ENCODE data around the gene SLC39A12. TPM values are rescaled to one million over a fixed set of nuclear protein-coding genes. Genes with fewer than 3 reads are reported as not detected.
"Not testable (repeated sequence)": the region's sequence is repeated elsewhere in the genome, so short reads cannot be mapped to it uniquely, and the experiment has no call there.

The SLC39A12 gene
- polyA plus RNA-seq, 4 donors = 0.01 TPM; not detected in 2

DNA sequence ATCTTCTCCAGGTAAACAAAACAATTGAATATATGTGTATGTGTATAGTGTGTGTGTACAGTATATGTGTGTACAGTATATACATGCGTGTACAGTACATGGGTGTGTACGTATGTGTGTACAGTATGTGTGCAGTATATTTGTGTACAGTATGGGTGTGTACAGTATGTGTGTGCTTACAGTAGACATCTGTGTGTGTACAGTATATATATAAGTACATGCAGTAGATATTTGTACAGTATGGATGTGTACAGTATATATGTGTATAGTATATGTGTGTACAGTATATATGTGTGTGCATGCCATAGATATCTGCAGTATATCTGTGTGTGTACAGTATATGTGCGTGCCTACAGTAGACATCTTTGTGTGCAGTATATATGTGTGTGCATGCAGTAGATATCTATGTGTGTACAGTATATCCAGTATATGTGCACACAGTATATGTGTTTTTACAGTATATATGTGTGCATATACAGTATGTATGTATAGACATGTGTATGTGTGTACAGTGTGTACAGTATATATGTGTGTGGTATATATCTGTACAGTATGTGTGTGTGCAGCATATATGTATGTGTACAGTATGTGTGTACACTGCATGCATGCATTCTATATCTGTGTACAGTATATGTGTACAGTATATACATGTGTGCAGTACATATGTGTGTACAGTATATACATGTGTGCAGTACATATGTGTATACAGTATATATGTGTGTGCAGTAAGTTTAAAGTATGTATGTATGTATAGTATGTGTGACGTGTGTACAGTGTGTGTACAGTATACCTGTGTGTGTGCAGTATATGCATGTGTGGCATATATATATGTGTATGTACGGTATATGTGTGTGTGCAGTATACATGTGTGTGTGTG is 37.3 kb upstream of the SLC39A12 start:
- Histone ChIP-seq H3K4me3 (ENCODE audit: low read depth in 1 of 3, low read length in 3 of 3) (no peak overlapping the region), H3K27ac (ENCODE audit: low read depth in 1 of 3, low read length in 2 of 3) (no peak overlapping the region), H3K4me1 (ENCODE audit: control insufficient read depth in 3 of 3, insufficient read depth in 2 of 3, low read depth in 1 of 3, low read length in 2 of 3) (no peaks in the 10 kb centered on the region), H3K27me3 (ENCODE audit: control insufficient read depth in 3 of 3, insufficient read depth in 3 of 3, low read length in 3 of 3) (no peaks in the 10 kb centered on the region), H3K9me3 (ENCODE audit: control insufficient read depth in 2 of 2, insufficient read depth in 1 of 2, low read depth in 1 of 2, low read length in 1 of 2) (peaks cover 0 to 5% of the 10 kb centered on the region in 2 donors), H3K36me3 (ENCODE audit: control insufficient read depth in 3 of 3, insufficient read depth in 2 of 3, low read depth in 1 of 3, low read length in 3 of 3) (no peaks in the 10 kb centered on the region)
- no peak for DNase-seq
- WGBS, 3 donors = 84 to 97% (median 87%) methylated on average over 5 of the region's 5 CpGs
- FAIRE-seq = no peak

DNA sequence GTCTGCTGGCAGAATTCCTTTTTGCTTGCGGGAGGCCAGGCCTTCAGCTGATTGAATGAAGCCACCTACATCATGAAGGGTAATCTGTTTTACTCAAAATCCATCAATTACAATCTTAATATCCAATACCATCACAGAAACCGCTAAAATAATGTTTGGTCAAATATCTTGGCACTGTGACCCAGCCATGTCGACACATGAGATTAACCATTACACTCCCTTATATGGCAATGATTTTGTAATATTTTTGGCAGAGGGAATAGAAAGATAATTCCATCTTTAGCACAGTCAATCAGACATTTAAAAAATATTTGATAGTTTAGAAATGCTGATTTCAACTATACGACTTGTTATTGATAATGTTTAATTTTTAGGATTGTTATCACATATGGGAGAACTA is 36.5 kb upstream of the SLC39A12 start:
- DNase-seq (no peak), FAIRE-seq (no peak)
- Histone ChIP-seq H3K27ac (ENCODE audit: low read depth in 1 of 3, low read length in 2 of 3) (no peak overlapping the region), H3K9me3 (ENCODE audit: control insufficient read depth in 2 of 2, insufficient read depth in 1 of 2, low read depth in 1 of 2, low read length in 1 of 2) (peaks cover 0 to 5% of the 10 kb centered on the region in 2 donors), H3K4me1 (ENCODE audit: control insufficient read depth in 3 of 3, insufficient read depth in 2 of 3, low read depth in 1 of 3, low read length in 2 of 3) (no peaks in the 10 kb centered on the region), H3K4me3 (ENCODE audit: low read depth in 1 of 3, low read length in 3 of 3) (no peak overlapping the region), H3K27me3 (ENCODE audit: control insufficient read depth in 3 of 3, insufficient read depth in 3 of 3, low read length in 3 of 3) (no peaks in the 10 kb centered on the region), H3K36me3 (ENCODE audit: control insufficient read depth in 3 of 3, insufficient read depth in 2 of 3, low read depth in 1 of 3, low read length in 3 of 3) (no peaks in the 10 kb centered on the region)
- WGBS, 3 donors = 80 to 88% (median 87%) methylated on average over 4 of the region's 4 CpGs

DNA sequence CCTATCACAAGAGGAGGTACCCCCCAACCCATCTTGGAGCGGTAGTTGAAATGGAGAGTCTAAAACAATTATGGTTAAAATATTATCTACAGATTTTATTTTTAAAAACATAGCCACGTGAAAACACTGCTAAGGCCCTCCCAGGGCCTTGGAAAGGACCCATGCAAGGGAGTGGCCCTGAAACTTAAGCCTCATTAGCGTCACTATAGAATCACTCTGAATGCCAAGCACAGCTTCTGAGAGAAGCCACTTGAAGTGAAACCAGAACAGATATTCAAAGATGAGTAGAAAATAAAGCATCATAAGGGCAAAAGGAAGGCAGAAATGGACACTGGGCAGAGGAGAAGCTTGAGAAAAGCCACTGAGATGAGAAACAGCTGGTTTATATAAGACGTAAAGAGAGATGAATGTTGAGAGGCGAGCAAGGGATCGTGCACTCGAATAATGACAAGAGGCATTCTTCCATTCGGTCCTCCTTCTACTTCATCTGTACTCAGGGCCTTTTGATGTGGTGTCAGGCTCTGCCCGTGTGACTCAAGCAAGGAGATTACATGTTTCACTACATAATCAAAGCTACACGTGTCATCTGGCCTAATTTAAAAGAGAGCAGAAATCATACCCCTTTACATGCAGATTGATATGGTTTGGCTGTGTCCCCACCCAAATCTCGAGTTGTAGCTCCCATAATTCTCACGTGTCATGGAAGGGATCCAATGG is 33.4 kb upstream of the SLC39A12 start:
- H3K4me1 ChIP-seq (ENCODE audit: control insufficient read depth in 3 of 3, insufficient read depth in 2 of 3, low read depth in 1 of 3, low read length in 2 of 3) = no peaks in the 10 kb centered on the region
- FAIRE-seq = no peak
- WGBS, 3 donors = 69 to 86% (median 81%) methylated on average over 12 of the region's 12 CpGs
- H3K9me3 ChIP-seq (ENCODE audit: control insufficient read depth in 2 of 2, insufficient read depth in 1 of 2, low read depth in 1 of 2, low read length in 1 of 2) = peaks cover 0 to 8% of the 10 kb centered on the region in 2 donors
- no peaks in the 10 kb centered on the region for H3K36me3 ChIP-seq (ENCODE audit: control insufficient read depth in 3 of 3, insufficient read depth in 2 of 3, low read depth in 1 of 3, low read length in 3 of 3)
- DNase-seq = no peak
- no peak overlapping the region for H3K4me3 ChIP-seq (ENCODE audit: low read depth in 1 of 3, low read length in 3 of 3)
- peaks cover 0 to 2% (median 0%) of the 10 kb centered on the region in 3 donors for H3K27me3 ChIP-seq (ENCODE audit: control insufficient read depth in 3 of 3, insufficient read depth in 3 of 3, low read length in 3 of 3)
- H3K27ac ChIP-seq (ENCODE audit: low read depth in 1 of 3, low read length in 2 of 3) = no peak overlapping the region

DNA sequence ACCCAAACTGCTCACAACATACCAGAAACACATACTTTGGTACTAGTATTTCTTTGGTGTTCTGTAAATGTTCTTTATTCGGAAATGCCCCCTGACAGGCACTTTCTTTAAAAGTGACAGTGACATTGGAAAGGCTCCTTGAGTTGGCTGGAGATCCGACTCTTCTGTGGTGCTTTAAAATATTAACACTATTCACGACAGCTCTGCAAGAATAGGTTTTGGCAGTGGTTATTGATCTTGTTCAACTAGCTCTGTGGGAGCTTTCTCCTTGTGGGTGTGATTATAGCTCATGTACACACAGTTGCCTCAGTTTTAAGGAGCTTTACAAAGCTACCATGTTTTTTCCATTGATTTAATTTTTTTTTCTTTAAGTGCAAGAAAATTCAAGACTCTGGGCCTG is 30.3 kb upstream of the SLC39A12 start:
- FAIRE-seq (no peak), DNase-seq (no peak)
- H3K4me1 ChIP-seq (ENCODE audit: control insufficient read depth in 3 of 3, insufficient read depth in 2 of 3, low read depth in 1 of 3, low read length in 2 of 3) = no peaks in the 10 kb centered on the region
- no peaks in the 10 kb centered on the region for H3K36me3 ChIP-seq (ENCODE audit: control insufficient read depth in 3 of 3, insufficient read depth in 2 of 3, low read depth in 1 of 3, low read length in 3 of 3)
- WGBS, 3 donors = 85 to 88% (median 86%) methylated on average over 3 of the region's 3 CpGs
- no peak overlapping the region for H3K4me3 ChIP-seq (ENCODE audit: low read depth in 1 of 3, low read length in 3 of 3)
- no peak overlapping the region for H3K27ac ChIP-seq (ENCODE audit: low read depth in 1 of 3, low read length in 2 of 3)
- H3K27me3 ChIP-seq (ENCODE audit: control insufficient read depth in 3 of 3, insufficient read depth in 3 of 3, low read length in 3 of 3) = peaks cover 0 to 2% (median 0%) of the 10 kb centered on the region in 3 donors
- H3K9me3 ChIP-seq (ENCODE audit: control insufficient read depth in 2 of 2, insufficient read depth in 1 of 2, low read depth in 1 of 2, low read length in 1 of 2) = peaks cover 0 to 8% of the 10 kb centered on the region in 2 donors

DNA sequence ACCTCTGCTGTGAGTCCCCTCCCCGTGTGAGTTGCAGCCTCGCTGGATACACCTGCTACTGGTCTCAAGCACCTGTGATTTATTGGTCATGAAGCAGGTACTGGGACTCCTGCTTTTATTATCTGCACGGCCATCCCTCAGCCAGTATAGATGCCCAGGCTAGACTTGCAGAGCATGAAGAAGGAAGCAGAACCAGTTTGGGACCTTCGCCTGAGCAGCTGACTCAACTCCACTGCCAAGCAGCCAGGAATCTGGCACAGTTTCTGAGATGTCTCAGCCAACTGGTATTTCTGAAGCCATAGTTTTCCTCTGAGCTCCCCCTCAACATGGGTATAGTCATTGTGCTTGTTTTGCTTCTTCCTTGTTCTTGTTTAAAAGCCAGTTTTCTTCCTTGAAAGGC is 28.0 kb upstream of the SLC39A12 start:
- H3K27me3 ChIP-seq (ENCODE audit: control insufficient read depth in 3 of 3, insufficient read depth in 3 of 3, low read length in 3 of 3) = peaks cover 0 to 2% (median 0%) of the 10 kb centered on the region in 3 donors
- H3K27ac ChIP-seq (ENCODE audit: low read depth in 1 of 3, low read length in 2 of 3) = no peak overlapping the region
- no peaks in the 10 kb centered on the region for H3K36me3 ChIP-seq (ENCODE audit: control insufficient read depth in 3 of 3, insufficient read depth in 2 of 3, low read depth in 1 of 3, low read length in 3 of 3)
- 33 to 69% (median 35%) methylated on average over 4 of the region's 4 CpGs for WGBS, 3 donors
- no peak for FAIRE-seq
- no peak overlapping the region for H3K4me3 ChIP-seq (ENCODE audit: low read depth in 1 of 3, low read length in 3 of 3)
- H3K4me1 ChIP-seq (ENCODE audit: control insufficient read depth in 3 of 3, insufficient read depth in 2 of 3, low read depth in 1 of 3, low read length in 2 of 3) = no peaks in the 10 kb centered on the region
- H3K9me3 ChIP-seq (ENCODE audit: control insufficient read depth in 2 of 2, insufficient read depth in 1 of 2, low read depth in 1 of 2, low read length in 1 of 2) = peaks cover 0 to 3% of the 10 kb centered on the region in 2 donors
- no peak for DNase-seq

DNA sequence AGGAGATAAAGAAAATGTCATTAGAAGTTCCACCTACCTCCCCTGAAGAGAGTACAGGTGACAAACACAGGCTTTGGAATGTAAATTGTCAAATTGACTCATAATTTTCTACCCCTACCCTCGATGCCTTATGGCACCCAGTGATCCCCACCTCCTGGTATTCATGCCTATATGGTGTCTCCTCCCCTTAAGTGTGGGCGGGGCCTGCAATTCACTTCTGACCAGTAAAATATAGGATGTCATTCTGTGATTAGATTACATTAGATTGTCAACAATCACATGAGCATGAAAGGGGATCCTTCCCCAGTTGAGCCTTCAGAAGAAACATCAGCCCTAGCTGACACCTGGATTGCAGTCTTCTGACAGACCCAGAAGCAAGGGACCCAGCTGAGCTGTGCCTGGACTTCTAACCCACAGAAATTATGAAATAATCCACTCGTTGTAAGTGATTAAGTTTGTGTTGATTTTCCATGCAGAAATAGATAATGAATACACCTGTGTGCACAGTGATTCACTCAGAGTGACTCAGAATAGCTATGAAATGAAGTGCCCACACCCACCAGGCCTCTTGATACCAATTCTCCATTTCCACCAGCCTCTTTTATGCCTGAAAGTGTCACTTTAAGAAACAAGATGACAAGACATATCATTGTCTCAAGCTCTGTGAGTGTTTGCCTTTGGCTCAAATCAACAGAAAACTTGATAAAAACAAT is 8.5 kb upstream of the SLC39A12 start:
- Histone ChIP-seq H3K4me3 (ENCODE audit: low read depth in 1 of 3, low read length in 3 of 3) (no peak overlapping the region), H3K9me3 (ENCODE audit: control insufficient read depth in 2 of 2, insufficient read depth in 1 of 2, low read depth in 1 of 2, low read length in 1 of 2) (no peaks in the 10 kb centered on the region), H3K36me3 (ENCODE audit: control insufficient read depth in 3 of 3, insufficient read depth in 2 of 3, low read depth in 1 of 3, low read length in 3 of 3) (no peaks in the 10 kb centered on the region), H3K27me3 (ENCODE audit: control insufficient read depth in 3 of 3, insufficient read depth in 3 of 3, low read length in 3 of 3) (no peaks in the 10 kb centered on the region), H3K4me1 (ENCODE audit: control insufficient read depth in 3 of 3, insufficient read depth in 2 of 3, low read depth in 1 of 3, low read length in 2 of 3) (no peaks in the 10 kb centered on the region), H3K27ac (ENCODE audit: low read depth in 1 of 3, low read length in 2 of 3) (no peak overlapping the region)
- peak in 1 of 2 donors; percentile 11 for DNase-seq
- WGBS, 3 donors = 48 to 67% (median 48%) methylated on average over 3 of the region's 3 CpGs
- FAIRE-seq = no peak

DNA sequence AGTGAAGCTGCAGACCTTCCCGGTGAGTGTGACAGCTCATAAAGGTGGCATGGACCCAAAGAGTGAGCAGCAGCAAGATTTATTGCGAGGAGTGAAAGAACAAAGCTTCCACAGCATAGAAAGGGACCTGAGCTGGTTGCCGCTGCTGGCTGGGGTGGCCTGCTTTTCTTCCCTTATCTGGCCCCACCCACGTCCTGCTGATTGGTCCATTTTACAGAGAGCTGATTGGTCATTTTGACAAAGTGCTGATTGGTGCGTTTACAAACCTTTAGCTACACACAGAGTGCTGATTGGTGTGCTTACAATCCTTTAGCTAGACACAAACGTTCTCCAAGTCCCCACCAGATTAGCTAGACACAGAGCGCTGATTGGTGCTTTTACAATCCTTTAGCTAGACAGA is 1.4 kb upstream of the SLC39A12 start:
- not testable (repeated sequence) for H3K4me3 ChIP-seq (ENCODE audit: low read depth in 1 of 3, low read length in 3 of 3); H3K9me3 ChIP-seq (ENCODE audit: control insufficient read depth in 2 of 2, insufficient read depth in 1 of 2, low read depth in 1 of 2, low read length in 1 of 2); H3K36me3 ChIP-seq (ENCODE audit: control insufficient read depth in 3 of 3, insufficient read depth in 2 of 3, low read depth in 1 of 3, low read length in 3 of 3); FAIRE-seq; DNase-seq; H3K27me3 ChIP-seq (ENCODE audit: control insufficient read depth in 3 of 3, insufficient read depth in 3 of 3, low read length in 3 of 3); H3K4me1 ChIP-seq (ENCODE audit: control insufficient read depth in 3 of 3, insufficient read depth in 2 of 3, low read depth in 1 of 3, low read length in 2 of 3); H3K27ac ChIP-seq (ENCODE audit: low read depth in 1 of 3, low read length in 2 of 3)
- WGBS, 3 donors = 70 to 82% (median 76%) methylated on average over 7 of the region's 7 CpGs

DNA sequence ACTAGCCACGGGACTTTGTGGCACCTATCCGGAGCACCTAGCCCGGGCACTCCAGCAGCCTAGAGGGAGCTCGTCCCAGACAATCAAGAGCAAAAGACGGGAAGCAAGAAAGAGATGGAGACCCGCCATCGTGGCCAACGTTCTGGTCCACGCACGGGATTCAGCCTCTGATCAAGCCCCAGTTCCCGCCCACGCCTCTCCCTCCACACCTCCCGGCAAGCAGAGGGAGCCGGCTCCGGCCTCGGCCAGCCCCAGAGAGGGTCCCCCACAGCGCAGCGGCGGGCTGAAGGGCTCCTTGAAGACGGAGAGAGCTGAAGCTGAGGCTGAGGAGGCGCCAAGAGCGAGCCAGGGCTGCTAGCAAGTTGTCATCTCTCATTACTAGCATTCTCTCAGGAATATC is 992 bp upstream of the SLC39A12 start:
- Histone ChIP-seq H3K9me3 (ENCODE audit: control insufficient read depth in 2 of 2, insufficient read depth in 1 of 2, low read depth in 1 of 2, low read length in 1 of 2) (no peaks in the 10 kb centered on the region), H3K27ac (ENCODE audit: low read depth in 1 of 3, low read length in 2 of 3) (no peak overlapping the region), H3K27me3 (ENCODE audit: control insufficient read depth in 3 of 3, insufficient read depth in 3 of 3, low read length in 3 of 3) (peaks cover 0 to 3% (median 0%) of the 10 kb centered on the region in 3 donors), H3K4me1 (ENCODE audit: control insufficient read depth in 3 of 3, insufficient read depth in 2 of 3, low read depth in 1 of 3, low read length in 2 of 3) (no peaks in the 10 kb centered on the region), H3K36me3 (ENCODE audit: control insufficient read depth in 3 of 3, insufficient read depth in 2 of 3, low read depth in 1 of 3, low read length in 3 of 3) (no peaks in the 10 kb centered on the region), H3K4me3 (ENCODE audit: low read depth in 1 of 3, low read length in 3 of 3) (no peak overlapping the region)
- WGBS, 3 donors = 92 to 93% (median 93%) methylated on average over 22 of the region's 22 CpGs
- FAIRE-seq (no peak), DNase-seq (no peak)
